Measurements from ENCODE around the gene CCDC102A.

DNA sequence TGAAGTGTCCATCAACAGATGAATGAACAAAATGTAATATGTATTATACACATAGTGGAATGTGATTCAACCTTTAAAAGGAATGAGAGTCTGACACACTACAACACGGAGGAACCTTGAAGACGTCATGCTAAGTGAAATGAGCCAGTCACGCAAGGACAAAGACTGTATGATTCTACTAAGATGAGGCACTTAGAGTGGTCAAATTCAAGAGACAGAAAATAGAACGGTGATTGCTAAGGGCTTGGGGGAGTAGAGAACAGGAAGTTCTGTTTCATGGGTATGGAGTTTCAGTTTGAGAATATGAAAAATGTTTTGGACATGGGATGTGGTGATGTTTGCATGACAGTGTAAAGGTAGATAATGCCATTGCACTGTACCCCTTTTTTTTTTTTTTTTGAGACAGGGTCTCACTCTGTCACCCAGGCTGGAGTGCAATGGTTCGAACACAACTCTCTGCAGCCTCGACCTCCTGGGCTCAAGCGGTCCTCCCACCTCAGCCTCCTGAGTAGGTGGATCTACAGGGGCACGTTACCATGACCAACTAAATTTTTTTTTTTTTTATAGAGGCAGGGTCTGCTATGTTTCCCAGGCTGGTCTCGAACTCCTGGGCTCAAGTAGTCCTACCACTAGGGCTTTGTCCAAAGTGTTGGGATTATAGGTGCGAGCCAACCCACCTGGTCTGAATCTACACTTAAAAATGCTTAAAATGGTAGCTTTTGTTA is 2.9 kb upstream of the CCDC102A start:
- TF ChIP-seq CTCF (IDR thresholded peaks at IDR 0.05), result no peak
- no peak for TF ChIP-seq POLR2A (IDR thresholded peaks at IDR 0.05)

Data from thyroid gland (tissue), 4 donors.